ENCODE measurements around the gene SKP1. TPM values are rescaled to one million over a fixed set of nuclear protein-coding genes. Genes with fewer than 3 reads are reported as not detected.

The SKP1 gene
- polyA plus RNA-seq, 1 of the 3 experiments (the other 2 are of a cell fraction) = 407 TPM

- ChIA-PET CTCF (interaction anchor here (0.8 to 11.5 kb wide), 14 partner anchors 11 to 99 kb away, joined by 3 to 152 read pairs (median 4); partner anchors contain the start of gene TCF7), POLR2A (interaction anchor here (0.6 to 2.3 kb wide), 6 partner anchors 10 to 504 kb away, joined by 3 to 15 read pairs (median 4); partner anchors contain the start of gene TCF7)
- Histone ChIP-seq H3K27ac (ENCODE audit: low read depth in 2 of 2, low read length in 1 of 2) (peak overlapping the region; percentile 88 to 97), H3F3A (replicated peaks; ENCODE audit: insufficient read depth) (peaks cover 26% of the 10 kb centered on the region), H3K4me2 (peak overlapping the region; percentile 73; the same call in 1 of the 2 replicates), H3K4me1 (ENCODE audit: control insufficient read depth in 1 of 2, insufficient read depth in 2 of 2, low read depth in 1 of 2, low read length in 1 of 2) (peaks cover 31 to 85% of the 10 kb centered on the region in 2 experiments), H3K9me2 (no peaks in the 10 kb centered on the region), H3K79me2 (ENCODE audit: insufficient read depth) (no peaks in the 10 kb centered on the region), H3K36me3 (replicated peaks in 1 of 2; ENCODE audit: control insufficient read depth in 1 of 2, insufficient read depth in 2 of 2, low read length in 1 of 2) (peaks cover 5 to 16% of the 10 kb centered on the region in 2 experiments), H4K20me1 (ENCODE audit: insufficient read depth) (peaks cover 15% of the 10 kb centered on the region), H3K27me3 (ENCODE audit: insufficient read depth) (no peaks in the 10 kb centered on the region), H3K9ac (peak overlapping the region; percentile 37; the same call in 1 of the 2 replicates), H3K9me3 (no peaks in the 10 kb centered on the region), H2AFZ (ENCODE audit: low read depth) (no peak overlapping the region), H3K4me3 (ENCODE audit: low read depth in 2 of 2, low read length in 1 of 2) (no peak overlapping the region)
- DNase-seq = peak; percentile 82
- peak; percentile 63 for TF ChIP-seq JUND (IDR thresholded peaks at IDR 0.05)
- TF ChIP-seq NRF1 (IDR thresholded peaks at IDR 0.05; ENCODE audit: low read depth, low read length) = no peak
- peak; percentile 56; the same call in 1 of the 2 replicates for TF ChIP-seq MXI1 (IDR thresholded peaks at IDR 0.05; ENCODE audit: low read depth, low read length)
- no peak for TF ChIP-seq RFX5 (IDR thresholded peaks at IDR 0.05; ENCODE audit: low read length)
- no peak for TF ChIP-seq EZH2phosphoT487 (IDR thresholded peaks at IDR 0.05; ENCODE audit: borderline replicate concordance, low read depth)
- no peak; the same call in 1 of the 2 replicates for TF ChIP-seq FOXJ3 (CRISPR knock-in tag; IDR thresholded peaks at IDR 0.05)
- TF ChIP-seq MAX (IDR thresholded peaks at IDR 0.05; ENCODE audit: low read depth) = peak; percentile 75; the same call in 1 of the 2 replicates
- TF ChIP-seq ELF1 (IDR thresholded peaks at IDR 0.05) = no peak
- TF ChIP-seq MEF2A (IDR thresholded peaks at IDR 0.05; ENCODE audit: borderline replicate concordance, low read depth) = peak; percentile 93
- peak; percentile 86 for TF ChIP-seq RXRA (IDR thresholded peaks at IDR 0.05; ENCODE audit: borderline replicate concordance, low read depth)
- no peak for TF ChIP-seq RCOR1 (IDR thresholded peaks at IDR 0.05; ENCODE audit: low read length)
- TF ChIP-seq USF2 (IDR thresholded peaks at IDR 0.05; ENCODE audit: borderline replicate concordance, low read depth, low read length) = no peak
- peak; percentile 55; the same call in 1 of the 2 replicates for TF ChIP-seq TEAD4 (IDR thresholded peaks at IDR 0.05; ENCODE audit: borderline replicate concordance, insufficient read depth)
- TF ChIP-seq PBX3 (IDR thresholded peaks at IDR 0.05) = peak; percentile 62
- peak; percentile 64; the same call in 1 of the 2 replicates for TF ChIP-seq FOSL2 (IDR thresholded peaks at IDR 0.05; ENCODE audit: borderline replicate concordance, low read depth)
- 0 out of 2 replicates have a peak, but pooled peaks have one; percentile 20 for TF ChIP-seq SIN3A (IDR thresholded peaks at IDR 0.05; ENCODE audit: borderline replicate concordance, low read depth, low read length)
- TF ChIP-seq, protein P1, sequence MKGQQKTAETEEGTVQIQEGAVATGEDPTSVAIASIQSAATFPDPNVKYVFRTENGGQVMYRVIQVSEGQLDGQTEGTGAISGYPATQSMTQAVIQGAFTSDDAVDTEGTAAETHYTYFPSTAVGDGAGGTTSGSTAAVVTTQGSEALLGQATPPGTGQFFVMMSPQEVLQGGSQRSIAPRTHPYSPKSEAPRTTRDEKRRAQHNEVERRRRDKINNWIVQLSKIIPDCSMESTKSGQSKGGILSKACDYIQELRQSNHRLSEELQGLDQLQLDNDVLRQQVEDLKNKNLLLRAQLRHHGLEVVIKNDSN (IDR thresholded peaks at IDR 0.05; ENCODE audit: borderline replicate concordance, low read depth) = no peak
- peak in 1 of 2 experiments; percentile 75; a peak in 2 of 4 replicates for TF ChIP-seq EP300 (IDR thresholded peaks at IDR 0.05; ENCODE audit: borderline replicate concordance in 1 of 2, low read depth in 1 of 2, low read length in 1 of 2)
- TF ChIP-seq GATA2 (CRISPR knock-in tag; IDR thresholded peaks at IDR 0.05) = no peak
- no peak for TF ChIP-seq RAD21 (IDR thresholded peaks at IDR 0.05; ENCODE audit: low read length)
- peak; percentile 21 for TF ChIP-seq CHD2 (IDR thresholded peaks at IDR 0.05; ENCODE audit: low read length, partially characterized antibody)
- TF ChIP-seq, protein P2, sequence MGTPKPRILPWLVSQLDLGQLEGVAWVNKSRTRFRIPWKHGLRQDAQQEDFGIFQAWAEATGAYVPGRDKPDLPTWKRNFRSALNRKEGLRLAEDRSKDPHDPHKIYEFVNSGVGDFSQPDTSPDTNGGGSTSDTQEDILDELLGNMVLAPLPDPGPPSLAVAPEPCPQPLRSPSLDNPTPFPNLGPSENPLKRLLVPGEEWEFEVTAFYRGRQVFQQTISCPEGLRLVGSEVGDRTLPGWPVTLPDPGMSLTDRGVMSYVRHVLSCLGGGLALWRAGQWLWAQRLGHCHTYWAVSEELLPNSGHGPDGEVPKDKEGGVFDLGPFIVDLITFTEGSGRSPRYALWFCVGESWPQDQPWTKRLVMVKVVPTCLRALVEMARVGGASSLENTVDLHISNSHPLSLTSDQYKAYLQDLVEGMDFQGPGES (IDR thresholded peaks at IDR 0.05; ENCODE audit: low read depth, low read length) = no peak
- peak; percentile 97 for TF ChIP-seq TCF12 (IDR thresholded peaks at IDR 0.05)
- TF ChIP-seq POLR2AphosphoS5 (IDR thresholded peaks at IDR 0.05; ENCODE audit: low read depth, low read length) = peak; percentile 38; the same call in 1 of the 2 replicates
- TF ChIP-seq NFIC (IDR thresholded peaks at IDR 0.05; ENCODE audit: borderline replicate concordance) = peak; percentile 88
- 17% methylated on average over 4 of the region's 14 CpGs for WGBS (ENCODE audit: low lambda C conversion rate)
Measured at GRCh38 chr5:134125039-134126015, 51.4 kb downstream of the SKP1 start.
